ENCODE measurements around the gene ANTXR1. TPM values are rescaled to one million over a fixed set of nuclear protein-coding genes. Genes with fewer than 3 reads are reported as not detected.

Gene ANTXR1
- polyA plus RNA-seq, 1 donor (not counting 4 experiments of a cell fraction or from before 2014, with no cell fraction given): 20.4 TPM

DNA sequence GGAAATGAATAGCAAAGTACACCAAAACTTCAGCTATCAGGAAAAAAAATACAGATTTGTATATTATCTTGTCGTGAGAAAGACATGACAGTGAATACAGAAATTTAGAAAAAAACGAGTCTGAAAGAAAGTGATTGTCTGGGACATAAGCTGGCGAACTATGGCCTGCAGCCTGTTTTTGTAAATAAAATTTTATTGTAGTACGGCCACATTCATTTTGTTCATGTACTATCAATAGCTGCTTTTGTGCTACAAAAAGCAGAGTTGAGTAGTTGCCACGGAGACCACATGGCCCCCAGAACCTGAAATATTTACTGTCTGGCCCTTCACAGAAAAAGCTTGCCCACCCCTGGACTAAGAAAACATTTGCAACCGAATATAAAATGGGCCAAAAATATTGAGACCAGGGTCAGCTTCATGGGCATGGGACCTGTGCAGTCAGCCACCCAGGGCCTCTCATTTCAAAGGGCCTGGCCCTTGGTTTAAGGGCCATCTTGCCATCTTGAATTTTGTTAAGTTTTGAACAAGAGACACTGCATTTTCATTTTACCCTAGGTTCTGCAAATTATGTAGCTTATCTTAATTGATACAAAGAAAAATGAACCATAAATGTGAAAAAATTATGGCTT is 17.9 kb downstream of the ANTXR1 start:
- no peak overlapping the region for H3K4me2 ChIP-seq (ENCODE audit: control insufficient read depth, extremely low read depth, insufficient read depth, low read depth, low read length)
- H3K27ac ChIP-seq (ENCODE audit: control insufficient read depth, insufficient read depth, low read length): no peak overlapping the region
- H3K36me3 ChIP-seq (ENCODE audit: control insufficient read depth in 2 of 2, extremely low read depth in 1 of 2, insufficient read depth in 2 of 2, low read length in 2 of 2): no peaks in the 10 kb centered on the region
- no peak for FAIRE-seq
- TF ChIP-seq CTCF (optimal IDR thresholded peaks at IDR 0.05 in 1 of 3, IDR thresholded peaks at IDR 0.05 in 1 of 3, conservative IDR thresholded peaks at IDR 0.05 in 1 of 3; ENCODE audit: extremely low read depth in 1 of 3, insufficient read depth in 2 of 3, low read length in 3 of 3) (no peak), EZH2 (IDR thresholded peaks at IDR 0.05; ENCODE audit: low read length) (no peak)
- H3K4me3 ChIP-seq (ENCODE audit: control insufficient read depth in 2 of 3, extremely low read depth in 1 of 3, insufficient read depth in 2 of 3, low read depth in 1 of 3, low read length in 3 of 3): no peak overlapping the region
- H4K20me1 ChIP-seq (ENCODE audit: control insufficient read depth, extremely low read depth, insufficient read depth, low read length): no peaks in the 10 kb centered on the region
- no peak overlapping the region for H3K9ac ChIP-seq (ENCODE audit: control insufficient read depth, extremely low read depth, insufficient read depth, low read length)
- H3K27me3 ChIP-seq (ENCODE audit: control insufficient read depth, extremely low read depth, insufficient read depth, low read length): no peaks in the 10 kb centered on the region
- no peak overlapping the region for H2AFZ ChIP-seq (ENCODE audit: control insufficient read depth, low read length)
- dilution Hi-C loops (cut with MboI; ENCODE audit: extremely low pct_ligation_motif_present, low sequenced_read_pairs): no loop called here
- peaks cover 13% of the 10 kb centered on the region for H3K79me2 ChIP-seq (ENCODE audit: control insufficient read depth, insufficient read depth, low read length)
- no peak for DNase-seq (ENCODE audit: low read depth, low spot score)
- H3K9me3 ChIP-seq (ENCODE audit: control insufficient read depth, low read depth, low read length): no peaks in the 10 kb centered on the region
- no peaks in the 10 kb centered on the region for H3K9me1 ChIP-seq (ENCODE audit: control insufficient read depth, extremely low read depth, insufficient read depth, low read length)
- peaks cover 3% of the 10 kb centered on the region for H3K4me1 ChIP-seq (ENCODE audit: control insufficient read depth, extremely low read depth, insufficient read depth, low read length)

GRCh38 chr2:69031466-69031865 is 18.5 kb downstream of the ANTXR1 start:
- Histone ChIP-seq H2AFZ (ENCODE audit: control insufficient read depth, low read length) (no peak overlapping the region), H3K36me3 (ENCODE audit: control insufficient read depth in 2 of 2, extremely low read depth in 1 of 2, insufficient read depth in 2 of 2, low read length in 2 of 2) (no peaks in the 10 kb centered on the region), H4K20me1 (ENCODE audit: control insufficient read depth, extremely low read depth, insufficient read depth, low read length) (no peaks in the 10 kb centered on the region), H3K4me1 (ENCODE audit: control insufficient read depth, extremely low read depth, insufficient read depth, low read length) (peaks cover 3% of the 10 kb centered on the region), H3K9ac (ENCODE audit: control insufficient read depth, extremely low read depth, insufficient read depth, low read length) (no peak overlapping the region), H3K4me3 (ENCODE audit: control insufficient read depth in 2 of 3, extremely low read depth in 1 of 3, insufficient read depth in 2 of 3, low read depth in 1 of 3, low read length in 3 of 3) (no peak overlapping the region), H3K79me2 (ENCODE audit: control insufficient read depth, insufficient read depth, low read length) (peaks cover 11% of the 10 kb centered on the region), H3K27ac (ENCODE audit: control insufficient read depth, insufficient read depth, low read length) (no peak overlapping the region), H3K9me3 (ENCODE audit: control insufficient read depth, low read depth, low read length) (no peaks in the 10 kb centered on the region), H3K9me1 (ENCODE audit: control insufficient read depth, extremely low read depth, insufficient read depth, low read length) (no peaks in the 10 kb centered on the region), H3K4me2 (ENCODE audit: control insufficient read depth, extremely low read depth, insufficient read depth, low read depth, low read length) (no peak overlapping the region), H3K27me3 (ENCODE audit: control insufficient read depth, extremely low read depth, insufficient read depth, low read length) (no peaks in the 10 kb centered on the region)
- FAIRE-seq: no peak
- no peak for DNase-seq (ENCODE audit: low read depth, low spot score)
- TF ChIP-seq CTCF (optimal IDR thresholded peaks at IDR 0.05 in 1 of 3, IDR thresholded peaks at IDR 0.05 in 1 of 3, conservative IDR thresholded peaks at IDR 0.05 in 1 of 3; ENCODE audit: extremely low read depth in 1 of 3, insufficient read depth in 2 of 3, low read length in 3 of 3) (no peak), EZH2 (IDR thresholded peaks at IDR 0.05; ENCODE audit: low read length) (no peak)
- dilution Hi-C loops (cut with MboI; ENCODE audit: extremely low pct_ligation_motif_present, low sequenced_read_pairs): no loop called here

Measured in keratinocyte (primary cell).